HG03354 (cell line): ENCODE data around the gene SESTD1.
"Not testable (repeated sequence)": the region's sequence is repeated elsewhere in the genome, so short reads cannot be mapped to it uniquely, and the experiment has no call there.

Experiments
- ATAC-seq: cut with Tn5 transposase; IDR thresholded peaks from one replicate; pipeline ENCODE4 v1.9.1; 2021; ENCODE audit warnings: mild to moderate bottlenecking; ENCODE audit not compliant: unreplicated experiment, poor library complexity, severe bottlenecking

SESTD1 gene

GRCh38 chr2:179240481-179241451 lies 23.9 kb downstream of the SESTD1 start:
- no peak for ATAC-seq

- ATAC-seq: no peak
Observed at GRCh38 chr2:179239838-179240237, 24.8 kb downstream of the SESTD1 start.

GRCh38 chr2:179239195-179239594 lies 25.4 kb downstream of the SESTD1 start:
- peak; percentile 60 for ATAC-seq

- no peak for ATAC-seq
Observed at GRCh38 chr2:179238027-179238426, 26.6 kb downstream of the SESTD1 start.

- ATAC-seq: no peak
Observed at GRCh38 chr2:179237209-179237946, 27.3 kb downstream of the SESTD1 start.

- ATAC-seq: no peak
Observed at GRCh38 chr2:179235463-179236108, 29.0 kb downstream of the SESTD1 start.

- no peak for ATAC-seq
Observed at GRCh38 chr2:179234658-179235240, 29.9 kb downstream of the SESTD1 start.

- no peak for ATAC-seq
Observed at GRCh38 chr2:179233626-179234430, 30.8 kb downstream of the SESTD1 start.

GRCh38 chr2:179233083-179233490 lies 31.5 kb downstream of the SESTD1 start:
- no peak for ATAC-seq

- no peak for ATAC-seq
Observed at GRCh38 chr2:179226961-179227259, 37.7 kb downstream of the SESTD1 start.

GRCh38 chr2:179226203-179226960 lies 38.2 kb downstream of the SESTD1 start:
- ATAC-seq: no peak

- ATAC-seq: no peak
Observed at GRCh38 chr2:179224361-179224760, 40.3 kb downstream of the SESTD1 start.

GRCh38 chr2:179222076-179222475 lies 42.6 kb downstream of the SESTD1 start:
- ATAC-seq: no peak

GRCh38 chr2:179218848-179219594 lies 45.6 kb downstream of the SESTD1 start:
- ATAC-seq: peak; percentile 89

GRCh38 chr2:179214671-179215070 lies 50.0 kb downstream of the SESTD1 start:
- ATAC-seq: not testable (repeated sequence)

- ATAC-seq: no peak
Observed at GRCh38 chr2:179211355-179211754, 53.3 kb downstream of the SESTD1 start.

- not testable (repeated sequence) for ATAC-seq
Observed at GRCh38 chr2:179208277-179208676, 56.4 kb downstream of the SESTD1 start.

GRCh38 chr2:179207047-179207446 lies 57.6 kb downstream of the SESTD1 start:
- no peak for ATAC-seq
